ENCODE measurements around the gene VPS37B. TPM values are rescaled to one million over a fixed set of nuclear protein-coding genes. Genes with fewer than 3 reads are reported as not detected.

The VPS37B gene
- total and polyA plus RNA-seq, 2 donors from 2014 or later: 21.4 to 47.8 TPM

DNA sequence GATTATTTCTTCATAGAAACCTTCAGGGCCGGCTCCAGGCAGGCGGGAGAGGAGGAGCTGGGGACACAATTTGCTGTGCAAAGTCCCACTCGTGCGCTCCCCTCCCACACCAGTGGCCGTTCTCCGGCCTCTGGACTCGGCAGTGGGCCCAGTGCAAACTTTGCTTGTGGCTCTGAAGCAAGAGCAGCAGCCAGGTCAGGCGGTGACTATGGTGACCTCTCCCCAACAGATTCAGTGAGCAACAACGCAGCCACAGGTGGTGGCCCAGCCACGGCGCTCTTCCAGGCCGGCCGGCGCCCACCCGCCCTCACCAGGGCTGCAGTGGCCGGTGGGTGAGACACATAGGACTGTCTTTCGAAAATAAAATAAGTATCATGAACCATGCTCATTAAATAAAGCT is 29.5 kb downstream of the VPS37B start:
- TF ChIP-seq, protein P1, sequence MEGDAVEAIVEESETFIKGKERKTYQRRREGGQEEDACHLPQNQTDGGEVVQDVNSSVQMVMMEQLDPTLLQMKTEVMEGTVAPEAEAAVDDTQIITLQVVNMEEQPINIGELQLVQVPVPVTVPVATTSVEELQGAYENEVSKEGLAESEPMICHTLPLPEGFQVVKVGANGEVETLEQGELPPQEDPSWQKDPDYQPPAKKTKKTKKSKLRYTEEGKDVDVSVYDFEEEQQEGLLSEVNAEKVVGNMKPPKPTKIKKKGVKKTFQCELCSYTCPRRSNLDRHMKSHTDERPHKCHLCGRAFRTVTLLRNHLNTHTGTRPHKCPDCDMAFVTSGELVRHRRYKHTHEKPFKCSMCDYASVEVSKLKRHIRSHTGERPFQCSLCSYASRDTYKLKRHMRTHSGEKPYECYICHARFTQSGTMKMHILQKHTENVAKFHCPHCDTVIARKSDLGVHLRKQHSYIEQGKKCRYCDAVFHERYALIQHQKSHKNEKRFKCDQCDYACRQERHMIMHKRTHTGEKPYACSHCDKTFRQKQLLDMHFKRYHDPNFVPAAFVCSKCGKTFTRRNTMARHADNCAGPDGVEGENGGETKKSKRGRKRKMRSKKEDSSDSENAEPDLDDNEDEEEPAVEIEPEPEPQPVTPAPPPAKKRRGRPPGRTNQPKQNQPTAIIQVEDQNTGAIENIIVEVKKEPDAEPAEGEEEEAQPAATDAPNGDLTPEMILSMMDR (IDR thresholded peaks at IDR 0.05; ENCODE audit: borderline replicate concordance, extremely low read depth, insufficient read depth): no peak
- DNase-seq: peak in 2 of 5 donors; percentile 48 to 61
- peaks cover 0 to 26% (median 11%) of the 10 kb centered on the region in 3 donors for H3K36me3 ChIP-seq (ENCODE audit: control insufficient read depth in 2 of 3, insufficient read depth in 3 of 3, low read length in 3 of 3)

DNA sequence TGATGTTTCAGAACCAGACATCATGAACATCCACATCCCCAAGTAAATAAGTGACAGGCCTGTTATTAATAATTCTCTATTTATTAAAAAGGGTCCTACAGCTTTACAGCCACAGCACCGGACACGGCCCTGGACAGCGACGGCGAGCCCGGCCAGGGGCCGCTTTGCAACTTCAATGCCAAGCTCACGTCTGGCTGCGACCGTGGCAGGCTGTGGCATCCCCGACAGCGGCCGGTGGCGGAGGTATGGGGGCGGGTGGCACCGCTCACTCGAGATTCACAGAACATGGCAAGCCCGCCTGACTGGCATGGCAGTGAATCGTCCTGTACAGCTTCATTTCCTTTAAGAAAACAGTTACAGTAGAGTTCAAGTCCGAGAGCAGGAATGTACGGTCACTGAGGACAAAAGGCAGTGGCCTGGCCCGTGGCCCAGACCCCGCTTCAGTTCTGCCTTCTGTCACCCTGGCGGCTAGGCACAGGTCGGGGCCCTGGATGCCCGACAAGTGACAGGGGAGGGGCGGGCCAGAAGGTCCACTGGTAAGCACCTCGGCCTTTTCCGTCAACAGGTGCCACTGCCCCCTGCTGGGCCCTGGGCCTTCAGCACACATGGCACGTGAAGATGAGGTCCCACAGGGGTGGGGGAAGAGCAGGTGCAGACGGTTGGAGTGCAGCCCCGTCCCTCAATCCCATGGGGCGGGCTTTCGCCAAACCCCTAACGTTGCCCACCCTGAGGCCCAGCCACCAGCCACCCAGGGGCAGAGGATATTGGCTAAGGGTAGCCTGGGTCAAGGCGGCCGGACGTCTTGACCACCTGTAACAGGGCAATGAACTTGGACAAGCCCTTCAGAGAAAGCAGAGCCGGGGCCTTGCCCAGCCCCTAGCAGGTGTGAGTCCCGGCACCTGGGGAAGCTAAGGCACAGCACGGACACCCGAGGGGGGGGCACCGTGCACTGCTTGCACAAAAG is 30.4 kb downstream of the VPS37B start:
- TF ChIP-seq, protein P1 (IDR thresholded peaks at IDR 0.05; ENCODE audit: borderline replicate concordance, extremely low read depth, insufficient read depth): peak; percentile 46
- H3K9me3 ChIP-seq (ENCODE audit: control insufficient read depth in 2 of 3, insufficient read depth in 1 of 3, low read length in 3 of 3): no peaks in the 10 kb centered on the region
- intact Hi-C loops (cut with DNase I): no loop called here
- peak overlapping the region in 1 of 3 donors; percentile 14 for H3K9ac ChIP-seq (ENCODE audit: low read length in 3 of 3)
- H3K27me3 ChIP-seq (ENCODE audit: control insufficient read depth, insufficient read depth, low read length): no peaks in the 10 kb centered on the region
- H3K4me3 ChIP-seq (ENCODE audit: low read length in 3 of 3): peak overlapping the region in 1 of 3 donors; percentile 11
- peaks cover 0 to 67% (median 46%) of the 10 kb centered on the region in 3 donors for H3K4me1 ChIP-seq (ENCODE audit: control insufficient read depth in 2 of 3, insufficient read depth in 2 of 3, low read depth in 1 of 3, low read length in 3 of 3)
- DNase-seq: peak in 4 of 5 donors; percentile 49 to 82 (median 70)
- FAIRE-seq: no peak
- H3K27ac ChIP-seq (ENCODE audit: low read depth in 2 of 2, low read length in 2 of 2): peak overlapping the region; percentile 61 to 82
- peaks cover 0 to 31% (median 11%) of the 10 kb centered on the region in 3 donors for H3K36me3 ChIP-seq (ENCODE audit: control insufficient read depth in 2 of 3, insufficient read depth in 3 of 3, low read length in 3 of 3)

More for the DNA sequence above, 29.5 kb downstream of the VPS37B start:
- H3K9me3 ChIP-seq (ENCODE audit: control insufficient read depth in 2 of 3, insufficient read depth in 1 of 3, low read length in 3 of 3): no peaks in the 10 kb centered on the region
- no peak for FAIRE-seq
- H3K4me1 ChIP-seq (ENCODE audit: control insufficient read depth in 2 of 3, insufficient read depth in 2 of 3, low read depth in 1 of 3, low read length in 3 of 3): peaks cover 0 to 68% (median 47%) of the 10 kb centered on the region in 3 donors
- intact Hi-C loops (cut with DNase I): no loop called here
- no peak overlapping the region for H3K9ac ChIP-seq (ENCODE audit: low read length in 3 of 3)
- H3K27ac ChIP-seq (ENCODE audit: low read depth in 2 of 2, low read length in 2 of 2): peak overlapping the region; percentile 56 to 82
- H3K27me3 ChIP-seq (ENCODE audit: control insufficient read depth, insufficient read depth, low read length): no peaks in the 10 kb centered on the region
- H3K4me3 ChIP-seq (ENCODE audit: low read length in 3 of 3): no peak overlapping the region

DNA sequence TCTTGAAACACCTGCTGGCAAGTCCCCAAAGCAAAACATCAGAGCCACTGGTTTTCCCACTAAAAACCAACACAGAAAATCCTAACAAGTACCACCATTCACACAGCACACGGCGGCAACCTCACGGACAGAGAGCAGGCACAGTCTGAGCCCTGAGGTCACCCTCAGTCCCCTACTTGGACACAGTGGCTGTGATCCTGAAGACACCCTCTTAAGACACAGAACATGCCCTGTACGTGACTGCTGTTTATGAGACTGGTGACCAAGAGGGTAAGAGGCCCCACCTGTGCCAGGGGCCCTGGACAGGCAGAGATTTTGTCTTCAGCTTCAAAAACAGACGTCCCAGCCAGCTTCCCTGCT is 31.1 kb downstream of the VPS37B start:
- H3K27ac ChIP-seq (ENCODE audit: low read depth in 2 of 2, low read length in 2 of 2): peak overlapping the region in 1 of 2 donors; percentile 81
- H3K36me3 ChIP-seq (ENCODE audit: control insufficient read depth in 2 of 3, insufficient read depth in 3 of 3, low read length in 3 of 3): peaks cover 0 to 31% (median 11%) of the 10 kb centered on the region in 3 donors
- FAIRE-seq (no peak), DNase-seq (no peak)
- no peaks in the 10 kb centered on the region for H3K9me3 ChIP-seq (ENCODE audit: control insufficient read depth in 2 of 3, insufficient read depth in 1 of 3, low read length in 3 of 3)
- no peak overlapping the region for H3K9ac ChIP-seq (ENCODE audit: low read length in 3 of 3)
- intact Hi-C loops (cut with DNase I): loop anchor here (5.0 kb wide), 1 partner anchor 87 kb away; no protein-coding TSS in a partner anchor
- no peak overlapping the region for H3K4me3 ChIP-seq (ENCODE audit: low read length in 3 of 3)
- H3K27me3 ChIP-seq (ENCODE audit: control insufficient read depth, insufficient read depth, low read length): no peaks in the 10 kb centered on the region
- H3K4me1 ChIP-seq (ENCODE audit: control insufficient read depth in 2 of 3, insufficient read depth in 2 of 3, low read depth in 1 of 3, low read length in 3 of 3): peaks cover 0 to 63% (median 43%) of the 10 kb centered on the region in 3 donors
- TF ChIP-seq, protein P1 (IDR thresholded peaks at IDR 0.05; ENCODE audit: borderline replicate concordance, extremely low read depth, insufficient read depth): no peak

All from kidney (tissue), 14 donors.